Measurements from ENCODE around the gene DNAAF1. TPM values are rescaled to one million over a fixed set of nuclear protein-coding genes. Genes with fewer than 3 reads are reported as not detected.

Gene DNAAF1
- total RNA-seq, 3 donors from 2014 or later = 1.2 to 9.5 TPM; not detected in 1

DNA sequence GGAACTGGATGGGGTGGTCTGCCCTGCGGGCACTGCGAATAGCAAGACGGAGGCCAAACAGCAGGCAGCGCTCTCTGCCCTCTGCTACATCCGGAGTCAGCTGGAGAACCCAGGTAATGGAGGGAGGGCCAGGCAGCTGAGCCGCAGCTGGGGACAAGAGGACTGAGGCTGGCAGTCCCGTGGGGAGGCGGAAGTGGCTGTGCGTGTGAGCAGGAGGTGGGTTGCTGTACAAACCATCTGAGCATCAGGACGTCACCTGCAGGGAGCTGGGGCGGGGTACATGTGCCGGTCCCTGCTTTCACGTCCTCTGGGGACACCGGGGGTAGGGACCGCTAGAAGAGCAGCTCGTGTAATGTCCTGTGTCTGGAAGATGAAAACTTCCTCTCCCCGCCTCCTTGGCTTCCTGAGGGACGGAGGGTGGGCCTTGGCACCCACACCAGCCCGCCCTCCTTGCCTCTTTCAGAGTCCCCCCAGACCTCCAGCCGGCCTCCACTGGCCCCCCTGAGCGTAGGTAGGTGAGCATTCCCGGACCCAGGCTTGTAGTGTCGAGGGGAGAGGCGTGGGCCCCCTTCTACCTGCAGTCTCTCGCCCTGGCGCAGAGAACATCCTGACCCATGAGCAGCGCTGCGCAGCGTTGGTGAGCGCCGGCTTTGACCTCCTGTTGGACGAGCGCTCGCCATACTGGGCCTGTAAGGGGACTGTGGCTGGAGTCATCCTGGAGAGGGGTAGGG is 49.5 kb downstream of the DNAAF1 start:
- no peak for DNase-seq (ENCODE audit: low spot score in 2 of 2)
- intact Hi-C loops (cut with DNase I; ENCODE audit: low total_unique reads) = no loop called here
- Histone ChIP-seq H3K4me3 (peak overlapping the region in 1 of 3 donors; percentile 31), H3K4me1 (no peaks in the 10 kb centered on the region), H3K36me3 (no peaks in the 10 kb centered on the region), H3K27ac (no peak overlapping the region), H3K27me3 (no peaks in the 10 kb centered on the region), H3K9me3 (no peaks in the 10 kb centered on the region)
- TF ChIP-seq POLR2AphosphoS5 (IDR thresholded peaks at IDR 0.05) (no peak), POLR2A (IDR thresholded peaks at IDR 0.05) (no peak)
- TF ChIP-seq, protein P1, sequence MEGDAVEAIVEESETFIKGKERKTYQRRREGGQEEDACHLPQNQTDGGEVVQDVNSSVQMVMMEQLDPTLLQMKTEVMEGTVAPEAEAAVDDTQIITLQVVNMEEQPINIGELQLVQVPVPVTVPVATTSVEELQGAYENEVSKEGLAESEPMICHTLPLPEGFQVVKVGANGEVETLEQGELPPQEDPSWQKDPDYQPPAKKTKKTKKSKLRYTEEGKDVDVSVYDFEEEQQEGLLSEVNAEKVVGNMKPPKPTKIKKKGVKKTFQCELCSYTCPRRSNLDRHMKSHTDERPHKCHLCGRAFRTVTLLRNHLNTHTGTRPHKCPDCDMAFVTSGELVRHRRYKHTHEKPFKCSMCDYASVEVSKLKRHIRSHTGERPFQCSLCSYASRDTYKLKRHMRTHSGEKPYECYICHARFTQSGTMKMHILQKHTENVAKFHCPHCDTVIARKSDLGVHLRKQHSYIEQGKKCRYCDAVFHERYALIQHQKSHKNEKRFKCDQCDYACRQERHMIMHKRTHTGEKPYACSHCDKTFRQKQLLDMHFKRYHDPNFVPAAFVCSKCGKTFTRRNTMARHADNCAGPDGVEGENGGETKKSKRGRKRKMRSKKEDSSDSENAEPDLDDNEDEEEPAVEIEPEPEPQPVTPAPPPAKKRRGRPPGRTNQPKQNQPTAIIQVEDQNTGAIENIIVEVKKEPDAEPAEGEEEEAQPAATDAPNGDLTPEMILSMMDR (IDR thresholded peaks at IDR 0.05) = no peak

DNA sequence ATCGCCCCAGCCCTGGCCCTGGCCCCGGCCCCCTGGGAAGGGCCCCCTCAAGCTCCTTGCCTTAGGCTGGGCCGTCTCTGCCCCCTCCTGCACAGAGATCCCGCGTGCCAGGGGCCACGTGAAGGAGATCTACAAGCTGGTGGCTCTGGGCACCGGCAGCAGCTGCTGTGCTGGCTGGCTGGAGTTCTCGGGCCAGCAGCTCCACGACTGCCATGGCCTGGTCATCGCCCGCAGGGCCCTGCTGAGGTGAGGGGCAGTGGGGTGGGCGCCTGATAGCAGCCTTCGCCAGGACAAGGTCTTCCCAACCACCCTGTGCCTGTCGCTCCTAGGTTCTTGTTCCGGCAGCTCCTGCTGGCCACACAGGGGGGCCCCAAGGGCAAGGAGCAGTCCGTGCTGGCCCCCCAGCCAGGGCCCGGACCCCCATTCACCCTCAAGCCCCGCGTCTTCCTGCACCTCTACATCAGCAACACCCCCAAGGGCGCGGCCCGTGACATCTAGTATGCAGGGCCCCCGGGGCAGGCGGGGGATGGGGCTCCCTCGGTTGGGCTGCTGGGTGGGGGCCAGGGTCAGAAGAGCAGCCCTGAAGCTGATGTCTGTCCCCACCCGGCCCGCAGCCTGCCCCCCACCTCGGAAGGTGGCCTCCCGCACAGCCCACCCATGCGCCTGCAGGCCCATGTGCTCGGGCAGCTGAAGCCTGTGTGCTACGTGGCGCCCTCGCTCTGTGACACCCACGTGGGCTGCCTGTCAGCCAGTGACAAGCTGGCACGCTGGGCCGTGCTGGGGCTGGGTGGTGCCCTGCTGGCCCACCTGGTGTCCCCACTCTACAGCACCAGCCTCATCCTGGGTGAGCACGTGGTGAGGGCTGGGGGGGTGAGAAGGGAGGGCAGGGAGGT is 50.3 kb downstream of the DNAAF1 start:
- no peaks in the 10 kb centered on the region for H3K36me3 ChIP-seq
- TF ChIP-seq POLR2A (IDR thresholded peaks at IDR 0.05) = no peak
- no peak for TF ChIP-seq POLR2AphosphoS5 (IDR thresholded peaks at IDR 0.05)
- TF ChIP-seq, protein P1 (IDR thresholded peaks at IDR 0.05) = no peak
- H3K4me1 ChIP-seq = no peaks in the 10 kb centered on the region
- no peaks in the 10 kb centered on the region for H3K27me3 ChIP-seq
- intact Hi-C loops (cut with DNase I; ENCODE audit: low total_unique reads) = no loop called here
- no peak for DNase-seq (ENCODE audit: low spot score in 2 of 2)
- H3K27ac ChIP-seq = no peak overlapping the region
- H3K9me3 ChIP-seq = no peaks in the 10 kb centered on the region
- H3K4me3 ChIP-seq = peak overlapping the region in 2 of 3 donors; percentile 37 to 50

DNA sequence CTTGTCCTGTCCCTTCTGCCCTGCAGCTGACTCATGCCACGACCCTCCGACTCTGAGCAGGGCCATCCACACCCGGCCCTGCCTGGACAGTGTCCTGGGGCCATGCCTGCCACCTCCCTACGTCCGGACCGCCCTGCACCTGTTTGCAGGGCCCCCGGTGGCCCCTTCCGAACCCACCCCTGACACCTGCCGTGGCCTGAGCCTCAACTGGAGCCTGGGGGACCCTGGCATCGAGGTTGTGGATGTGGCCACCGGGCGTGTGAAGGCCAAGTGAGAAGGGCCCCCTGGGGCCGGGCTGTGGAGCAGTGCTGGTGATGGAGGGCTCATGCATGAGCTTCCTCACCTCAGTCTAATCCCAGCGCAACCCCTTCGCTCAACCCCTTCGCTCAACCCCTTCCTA is 51.0 kb downstream of the DNAAF1 start:
- no peaks in the 10 kb centered on the region for H3K36me3 ChIP-seq
- H3K9me3 ChIP-seq = no peaks in the 10 kb centered on the region
- no peaks in the 10 kb centered on the region for H3K4me1 ChIP-seq
- no peak for DNase-seq (ENCODE audit: low spot score in 2 of 2)
- H3K27ac ChIP-seq = no peak overlapping the region
- H3K4me3 ChIP-seq = peak overlapping the region in 2 of 3 donors; percentile 37 to 50
- no peaks in the 10 kb centered on the region for H3K27me3 ChIP-seq
- intact Hi-C loops (cut with DNase I; ENCODE audit: low total_unique reads) = no loop called here
- TF ChIP-seq, protein P1 (IDR thresholded peaks at IDR 0.05) = no peak
- no peak for TF ChIP-seq POLR2A (IDR thresholded peaks at IDR 0.05)
- no peak for TF ChIP-seq POLR2AphosphoS5 (IDR thresholded peaks at IDR 0.05)

DNA sequence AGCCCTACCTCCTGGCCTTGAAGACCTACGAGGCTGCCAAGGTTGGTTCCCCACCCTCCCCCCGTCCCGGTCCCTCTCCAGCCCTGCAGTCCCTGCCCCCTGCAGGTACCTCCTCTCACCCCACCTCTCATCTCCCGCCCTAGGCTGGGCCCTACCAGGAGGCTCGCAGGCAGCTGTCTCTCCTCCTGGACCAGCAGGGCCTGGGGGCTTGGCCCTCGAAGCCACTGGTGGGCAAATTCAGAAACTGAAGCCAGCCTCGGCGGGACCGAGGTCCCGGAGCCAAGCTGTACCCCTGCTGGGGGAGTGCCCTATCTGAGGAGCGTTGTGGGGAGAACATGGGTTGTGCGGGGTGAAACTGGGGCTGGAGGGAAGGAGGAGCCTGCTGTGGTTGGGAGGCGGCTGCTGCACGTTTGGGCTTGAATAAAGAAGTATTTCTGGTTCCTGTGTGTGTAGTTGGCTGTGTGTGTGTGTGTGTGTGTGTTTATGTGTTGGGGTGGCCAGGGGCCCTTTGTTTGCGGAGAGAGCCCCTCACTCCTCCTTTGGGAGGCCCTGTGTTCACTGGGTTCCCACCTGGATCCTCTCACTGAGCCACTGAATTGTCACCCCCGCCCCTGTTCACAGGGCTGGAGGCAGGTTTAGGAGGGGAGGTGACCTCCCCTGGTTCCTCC is 51.8 kb downstream of the DNAAF1 start:
- Histone ChIP-seq H3K9me3 (no peaks in the 10 kb centered on the region), H3K4me3 (peak overlapping the region in 2 of 3 donors; percentile 37 to 50), H3K4me1 (no peaks in the 10 kb centered on the region), H3K36me3 (no peaks in the 10 kb centered on the region), H3K27ac (peak overlapping the region in 1 of 2 donors; percentile 41), H3K27me3 (no peaks in the 10 kb centered on the region)
- intact Hi-C loops (cut with DNase I; ENCODE audit: low total_unique reads) = no loop called here
- DNase-seq (ENCODE audit: low spot score in 2 of 2) = peak in 1 of 2 donors; percentile 36
- TF ChIP-seq POLR2AphosphoS5 (IDR thresholded peaks at IDR 0.05) = no peak
- TF ChIP-seq POLR2A (IDR thresholded peaks at IDR 0.05) = no peak
- TF ChIP-seq, protein P1 (IDR thresholded peaks at IDR 0.05) = no peak
